Measurements from ENCODE around the gene GARIN5A. TPM values are rescaled to one million over a fixed set of nuclear protein-coding genes. Genes with fewer than 3 reads are reported as not detected.
A peak's percentile ranks its signal among the peaks of the same experiment; 100 is the strongest.

GARIN5A gene
- total and polyA plus RNA-seq, 2 of the 8 experiments (the other 6 are each of a cell fraction or from before 2014, with no cell fraction given) = 9.1 to 18.5 TPM

GRCh38 chr19:50486823-50487515 is 10.3 kb upstream of the GARIN5A start:
- Histone ChIP-seq H4K91ac (replicated peaks; ENCODE audit: insufficient read length, low read length) (no peak overlapping the region), H3K4me3 (ENCODE audit: extremely low read depth in 1 of 4, insufficient read depth in 2 of 4, low read depth in 3 of 4, low read length in 4 of 4) (no peak overlapping the region), H3K27ac (ENCODE audit: low read depth, low read length) (no peak overlapping the region), H2BK12ac (ENCODE audit: low read depth, low read length) (no peak overlapping the region), H3K79me2 (ENCODE audit: control insufficient read depth in 1 of 2, insufficient read depth in 2 of 2, low read length in 2 of 2) (no peaks in the 10 kb centered on the region), H4K20me1 (replicated peaks in 1 of 2; ENCODE audit: control insufficient read depth in 1 of 2, insufficient read depth in 2 of 2, low read length in 2 of 2) (peaks cover 0 to 1% of the 10 kb centered on the region in 2 experiments), H3K79me1 (ENCODE audit: low read depth, low read length) (no peaks in the 10 kb centered on the region), H3K56ac (replicated peaks; ENCODE audit: insufficient read length, low read depth, low read length) (no peak overlapping the region), H3K4ac (replicated peaks; ENCODE audit: insufficient read length, low read depth, low read length) (no peak overlapping the region), H3K23me2 (ENCODE audit: low read depth, low read length) (peaks cover 3% of the 10 kb centered on the region; the same call in 1 of the 2 replicates), H2AK5ac (ENCODE audit: low read depth, low read length) (no peak overlapping the region), H2BK120ac (replicated peaks; ENCODE audit: low read depth, low read length) (no peak overlapping the region), H3K4me1 (replicated peaks in 1 of 4; ENCODE audit: control insufficient read depth in 3 of 4, insufficient read depth in 4 of 4, low read length in 3 of 4) (peaks cover 0 to 15% (median 6%) of the 10 kb centered on the region in 4 experiments; a peak in 4 of 7 replicates), H3K9ac (replicated peaks in 1 of 4; ENCODE audit: extremely low read depth in 1 of 4, low read depth in 3 of 4, low read length in 3 of 4) (no peak overlapping the region), H4K8ac (ENCODE audit: extremely low read depth, insufficient read depth, low read length) (no peak overlapping the region), H3K9me3 (ENCODE audit: insufficient read depth in 2 of 2, low read depth in 1 of 2, low read length in 1 of 2) (peaks cover 20 to 23% of the 10 kb centered on the region in 2 experiments), H3K23ac (ENCODE audit: insufficient read length) (no peak overlapping the region), H3K27me3 (replicated peaks in 1 of 4; ENCODE audit: control insufficient read depth in 3 of 4, extremely low read depth in 1 of 4, insufficient read depth in 3 of 4, low read length in 3 of 4) (peaks cover 5 to 50% (median 34%) of the 10 kb centered on the region in 4 experiments), H4K5ac (ENCODE audit: insufficient read length, low read depth, low read length) (no peak overlapping the region), H3K4me2 (ENCODE audit: insufficient read depth in 1 of 2, low read depth in 2 of 2, low read length in 2 of 2) (no peak overlapping the region), H2BK15ac (ENCODE audit: low read length) (no peak overlapping the region), H3K36me3 (ENCODE audit: control insufficient read depth in 2 of 4, insufficient read depth in 4 of 4, low read length in 3 of 4) (peaks cover 0 to 16% (median 2%) of the 10 kb centered on the region in 4 experiments; a peak in 4 of 8 replicates), H2BK5ac (ENCODE audit: low read depth, low read length) (no peak overlapping the region), H2AFZ (ENCODE audit: low read length) (no peak overlapping the region), H2BK20ac (ENCODE audit: low read length) (no peak overlapping the region), H3K18ac (ENCODE audit: extremely low read depth, low read length) (no peak overlapping the region), H3K14ac (ENCODE audit: insufficient read length) (no peak overlapping the region)
- DNase-seq (ENCODE audit: low read depth in 1 of 2, low spot score in 2 of 2) = peak; percentile 88 to 97
- CTCF ChIA-PET (ENCODE audit: partially characterized antibody) = interaction anchor here (0.6 to 4.6 kb wide), 32 partner anchors 8 to 435 kb away, joined by 3 to 26 read pairs (median 5); no protein-coding TSS in a partner anchor
- WGBS, 2 experiments (ENCODE audit: extremely low coverage in 1 of 2, insufficient coverage in 1 of 2, insufficient read length in 1 of 2, insufficient replicate concordance in 2 of 2, low coverage in 1 of 2, low lambda C conversion rate in 2 of 2, missing lambda C conversion rate in 1 of 2) = 75% methylated on average over 18 of the region's 18 CpGs; no CpG with 5 or more reads in 1 of the 2 experiments
- peak; percentile 84 for FAIRE-seq
- POLR2A ChIA-PET (ENCODE audit: partially characterized antibody) = interaction anchor here (0.7 to 1.6 kb wide), 11 partner anchors 9 to 307 kb away, joined by 3 to 5 read pairs (median 3); no protein-coding TSS in a partner anchor
- TF ChIP-seq JUND (IDR thresholded peaks at IDR 0.05; ENCODE audit: low read length) (peak; percentile 75), SIRT6 (IDR thresholded peaks at IDR 0.05; ENCODE audit: low read length) (no peak), SP2 (IDR thresholded peaks at IDR 0.05; ENCODE audit: low read length) (no peak), KDM1A (IDR thresholded peaks at IDR 0.05; ENCODE audit: borderline replicate concordance, low read length) (peak; percentile 85; the same call in 1 of the 2 replicates), PHF8 (conservative IDR thresholded peaks at IDR 0.05; ENCODE audit: low read depth, low read length) (no peak), MAX (IDR thresholded peaks at IDR 0.05) (peak; percentile 35; the same call in 1 of the 2 replicates), KDM5A (IDR thresholded peaks at IDR 0.05; ENCODE audit: low read length) (no peak), NANOG (IDR thresholded peaks at IDR 0.05; ENCODE audit: insufficient read depth, low read depth, low read length, poor library complexity, severe bottlenecking) (peak; percentile 12), POU5F1 (IDR thresholded peaks at IDR 0.05; ENCODE audit: low read depth, low read length) (peak; percentile 58; the same call in 1 of the 2 replicates), TAF1 (IDR thresholded peaks at IDR 0.05; ENCODE audit: low read depth, low read length) (no peak), RAD21 (IDR thresholded peaks at IDR 0.05 in 1 of 2, conservative IDR thresholded peaks at IDR 0.05 in 1 of 2; ENCODE audit: low read depth in 2 of 2, low read length in 2 of 2) (peak; percentile 82 to 85), YY1 (IDR thresholded peaks at IDR 0.05; ENCODE audit: low read depth, low read length) (peak; percentile 36; the same call in 1 of the 2 replicates)
